WTC11 (cell line): ENCODE results near the gene PTPN2.

ENCODE experiments used
- ATF2 ChIP-seq: sonication (generic); formaldehyde crosslinking; IDR thresholded peaks from 2 replicates; pipeline ENCODE4 v1.8.1; 2022; ENCODE audit warnings: low read depth, missing genetic modification reagents, borderline replicate concordance
- CREM ChIP-seq: sonication (generic); formaldehyde crosslinking; IDR thresholded peaks from 2 replicates; pipeline ENCODE4 v1.8.1; 2022; ENCODE audit warnings: mild to moderate bottlenecking, missing genetic modification reagents, moderate library complexity
- CTCF ChIP-seq: fragments of 200-600 bp; IDR thresholded peaks from 2 replicates; pipeline ENCODE4 v1.8.0; 2022; ENCODE audit warnings: antibody characterized with exemption
- ELF4 ChIP-seq: sonication (generic); formaldehyde crosslinking; IDR thresholded peaks from 2 replicates; pipeline ENCODE4 v1.8.1; 2022; ENCODE audit warnings: low read depth, mild to moderate bottlenecking, moderate library complexity, missing genetic modification reagents
- STAT6 ChIP-seq: sonication (generic); formaldehyde crosslinking; conservative IDR thresholded peaks from 2 replicates; pipeline ENCODE4 v1.8.1; 2023; ENCODE audit warnings: mild to moderate bottlenecking, low read depth, missing genetic modification reagents, moderate library complexity

- TF ChIP-seq ELF4 (no peak), CTCF (no peak), ATF2 (CRISPR knock-in tag) (no peak), STAT6 (CRISPR knock-in tag) (no peak), CREM (no peak)
Observed at GRCh38 chr18:12844391-12844790, 39.6 kb downstream of the PTPN2 start.
